HEK293 (cell line): ENCODE data around the gene MED10.

Experiments
- CTCF ChIA-PET: fragments of 350-600 bp; formaldehyde crosslinking; extraction: SDS; loops from one replicate; lab custom pipeline; 2021; ENCODE audit warnings: antibody characterized with exemption; lab: Yijun Ruan, JAX
- POLR2A ChIA-PET: fragments of 300-600 bp; formaldehyde crosslinking; extraction: SDS; loops from one replicate; lab custom pipeline; 2020; ENCODE audit warnings: antibody characterized with exemption, inconsistent platforms; lab: Yijun Ruan, JAX
- H3K27ac ChIP-seq: fragments of 200-500 bp; sonication (Bioruptor generic); 2 replicates; pipeline ENCODE4 v1.5.1; 2014; ENCODE audit warnings: low read depth, low read length, control low read depth, inconsistent platforms; ENCODE audit errors: extremely low read depth
- H3K36me3 ChIP-seq, 2 experiments: fragments of 200-500 bp in 1 of 2; sonication (Bioruptor generic) in 1 of 2; 1 replicate in 1 of 2; 2 replicates in 1 of 2; pipeline ENCODE4 v1.5.1; 2014 to 2017; ENCODE audit warnings: inconsistent platforms in 2 of 2, low read length in 2 of 2; ENCODE audit not compliant: control insufficient read depth in 2 of 2, insufficient read depth in 1 of 2
- H3K4me1 ChIP-seq: fragments of 200-500 bp; sonication (Bioruptor generic); 2 replicates; pipeline ENCODE4 v1.5.1; 2014; ENCODE audit warnings: mild to moderate bottlenecking, low read length, inconsistent platforms; ENCODE audit not compliant: control insufficient read depth, insufficient read depth
- H3K4me3 ChIP-seq: 2 replicates; pipeline ENCODE4 v1.5.1; 2011; ENCODE audit warnings: low read depth, mild to moderate bottlenecking, control low read depth, low read length, moderate library complexity
- H3K9me3 ChIP-seq: fragments of 200-500 bp; sonication (Bioruptor generic); 2 replicates; pipeline ENCODE4 v1.5.1; 2014; ENCODE audit warnings: low read depth, low read length, inconsistent platforms; ENCODE audit not compliant: control insufficient read depth, insufficient read depth
- BCL11B ChIP-seq: fragments of 450-650 bp; formaldehyde crosslinking; IDR thresholded peaks from 2 replicates; pipeline ENCODE4 v1.5.1; 2016; ENCODE audit warnings: low read depth, missing biosample characterization, missing genetic modification characterization
- GLIS1 ChIP-seq: fragments of 450-650 bp; formaldehyde crosslinking; IDR thresholded peaks from 2 replicates; pipeline ENCODE4 v1.5.1; 2016; ENCODE audit warnings: missing biosample characterization, missing genetic modification characterization
- KLF7 ChIP-seq: fragments of 450-650 bp; formaldehyde crosslinking; IDR thresholded peaks from 2 replicates; pipeline ENCODE4 v1.5.1; 2016; ENCODE audit warnings: missing biosample characterization, missing genetic modification characterization, borderline replicate concordance
- KLF8 ChIP-seq: fragments of 450-650 bp; formaldehyde crosslinking; IDR thresholded peaks from 2 replicates; pipeline ENCODE4 v1.5.1; 2016; ENCODE audit warnings: missing biosample characterization, missing genetic modification characterization
- SALL2 ChIP-seq: fragments of 450-650 bp; formaldehyde crosslinking; IDR thresholded peaks from 2 replicates; pipeline ENCODE4 v1.5.0; 2017; ENCODE audit warnings: missing biosample characterization, mild to moderate bottlenecking, missing genetic modification characterization, borderline replicate concordance
- SETDB1 ChIP-seq: IDR thresholded peaks from one replicate; pipeline ENCODE4 v1.6.1; 2017; ENCODE audit warnings: mild to moderate bottlenecking, low read length, moderate library complexity, mixed read lengths; ENCODE audit not compliant: insufficient read length
- SP2 ChIP-seq: fragments of 450-650 bp; formaldehyde crosslinking; IDR thresholded peaks from 2 replicates; pipeline ENCODE4 v1.5.1; 2016; ENCODE audit warnings: missing biosample characterization, missing genetic modification characterization
- ZBTB10 ChIP-seq: fragments of 450-650 bp; formaldehyde crosslinking; IDR thresholded peaks from 2 replicates; pipeline ENCODE4 v1.5.1; 2016; ENCODE audit warnings: missing biosample characterization, missing genetic modification characterization
- ZBTB20 ChIP-seq: fragments of 450-650 bp; formaldehyde crosslinking; IDR thresholded peaks from 2 replicates; pipeline ENCODE4 v1.5.1; 2016; ENCODE audit warnings: missing biosample characterization, missing genetic modification characterization
- ZBTB21 ChIP-seq: fragments of 450-650 bp; formaldehyde crosslinking; IDR thresholded peaks from 2 replicates; pipeline ENCODE4 v1.5.1; 2017; ENCODE audit warnings: missing biosample characterization, missing genetic modification characterization
- ZBTB26 ChIP-seq: fragments of 450-650 bp; formaldehyde crosslinking; optimal IDR thresholded peaks from 2 replicates; pipeline ENCODE3; 2016; ENCODE audit warnings: missing biosample characterization, mild to moderate bottlenecking, missing genetic modification characterization
- ZNF112 ChIP-seq: fragments of 450-650 bp; formaldehyde crosslinking; IDR thresholded peaks from 2 replicates; pipeline ENCODE4 v1.5.0; 2017; ENCODE audit warnings: missing biosample characterization, missing genetic modification characterization
- ZNF121 ChIP-seq: fragments of 450-650 bp; formaldehyde crosslinking; IDR thresholded peaks from 2 replicates; pipeline ENCODE4 v1.5.1; 2016; ENCODE audit warnings: missing biosample characterization, missing genetic modification characterization
- ZNF140 ChIP-seq: fragments of 450-650 bp; formaldehyde crosslinking; IDR thresholded peaks from 2 replicates; pipeline ENCODE4 v1.5.1; 2016; ENCODE audit warnings: missing biosample characterization, missing genetic modification characterization
- ZNF155 ChIP-seq: fragments of 450-650 bp; formaldehyde crosslinking; IDR thresholded peaks from 2 replicates; pipeline ENCODE4 v1.5.1; 2016; ENCODE audit warnings: missing biosample characterization, missing genetic modification characterization
- ZNF16 ChIP-seq: fragments of 450-650 bp; formaldehyde crosslinking; IDR thresholded peaks from 2 replicates; pipeline ENCODE4 v1.5.1; 2016; ENCODE audit warnings: low read depth, missing biosample characterization, missing genetic modification characterization
- ZNF211 ChIP-seq: fragments of 450-650 bp; formaldehyde crosslinking; IDR thresholded peaks from 2 replicates; pipeline ENCODE4 v1.5.1; 2016; ENCODE audit warnings: low read depth, missing biosample characterization, missing genetic modification characterization
- ZNF221 ChIP-seq: fragments of 450-650 bp; formaldehyde crosslinking; IDR thresholded peaks from 2 replicates; pipeline ENCODE4 v1.5.1; 2017; ENCODE audit warnings: missing biosample characterization, missing genetic modification characterization, borderline replicate concordance
- ZNF324 ChIP-seq: fragments of 450-650 bp; formaldehyde crosslinking; IDR thresholded peaks from 2 replicates; pipeline ENCODE4 v1.5.1; 2016; ENCODE audit warnings: missing biosample characterization, missing genetic modification characterization
- ZNF366 ChIP-seq: fragments of 450-650 bp; formaldehyde crosslinking; conservative IDR thresholded peaks from 2 replicates; pipeline ENCODE4 v1.5.1; 2016; ENCODE audit warnings: missing biosample characterization, missing genetic modification characterization
- ZNF416 ChIP-seq: fragments of 450-650 bp; formaldehyde crosslinking; IDR thresholded peaks from 2 replicates; pipeline ENCODE4 v1.5.1; 2016; ENCODE audit warnings: missing biosample characterization, missing genetic modification characterization
- ZNF514 ChIP-seq: fragments of 450-650 bp; formaldehyde crosslinking; IDR thresholded peaks from 2 replicates; pipeline ENCODE4 v1.5.1; 2016; ENCODE audit warnings: missing biosample characterization, missing genetic modification characterization
- ZNF544 ChIP-seq: fragments of 450-650 bp; formaldehyde crosslinking; IDR thresholded peaks from 2 replicates; pipeline ENCODE4 v1.5.0; 2017; ENCODE audit warnings: missing biosample characterization, missing genetic modification characterization
- ZNF600 ChIP-seq: fragments of 450-650 bp; formaldehyde crosslinking; IDR thresholded peaks from 2 replicates; pipeline ENCODE4 v1.5.1; 2016; ENCODE audit warnings: missing biosample characterization, missing genetic modification characterization
- ZNF626 ChIP-seq: fragments of 450-650 bp; sonication (Bioruptor Pico); formaldehyde crosslinking; IDR thresholded peaks from 2 replicates; pipeline ENCODE4 v1.5.1; 2018; ENCODE audit warnings: missing biosample characterization, missing genetic modification characterization, inconsistent platforms
- ZNF701 ChIP-seq: fragments of 450-650 bp; formaldehyde crosslinking; IDR thresholded peaks from 2 replicates; pipeline ENCODE4 v1.5.1; 2016; ENCODE audit warnings: missing biosample characterization, missing genetic modification characterization
- ZNF76 ChIP-seq: fragments of 450-650 bp; formaldehyde crosslinking; IDR thresholded peaks from 2 replicates; pipeline ENCODE4; 2016; ENCODE audit warnings: low read depth, missing biosample characterization, missing genetic modification characterization, borderline replicate concordance
- ZNF776 ChIP-seq: fragments of 450-650 bp; formaldehyde crosslinking; IDR thresholded peaks from 2 replicates; pipeline ENCODE4 v1.5.0; 2017; ENCODE audit warnings: missing biosample characterization, missing genetic modification characterization, borderline replicate concordance
- ZNF791 ChIP-seq: fragments of 450-650 bp; formaldehyde crosslinking; IDR thresholded peaks from 2 replicates; pipeline ENCODE4 v1.5.1; 2016; ENCODE audit warnings: missing biosample characterization, missing genetic modification characterization
- ZNF830 ChIP-seq: fragments of 450-650 bp; IDR thresholded peaks from 2 replicates; pipeline ENCODE4 v1.5.0; 2018; ENCODE audit warnings: missing biosample characterization, missing genetic modification characterization, low read depth, mild to moderate bottlenecking, moderate library complexity
- ZSCAN16 ChIP-seq: fragments of 450-650 bp; formaldehyde crosslinking; IDR thresholded peaks from 2 replicates; pipeline ENCODE4 v1.5.1; 2016; ENCODE audit warnings: missing biosample characterization, missing genetic modification characterization
- ZSCAN23 ChIP-seq: fragments of 450-650 bp; formaldehyde crosslinking; IDR thresholded peaks from 2 replicates; pipeline ENCODE4 v1.5.1; 2016; ENCODE audit warnings: missing biosample characterization, missing genetic modification characterization

Gene MED10

GRCh38 chr5:6376974-6377520 lies 1.3 kb downstream of the MED10 start:
- Histone ChIP-seq H3K27ac (no peak overlapping the region), H3K36me3 (peaks cover 49 to 52% of the 10 kb centered on the region in 2 experiments), H3K4me1 (peaks cover 6% of the 10 kb centered on the region; the same call in 1 of the 2 replicates), H3K4me3 (peak overlapping the region; percentile 97), H3K9me3 (no peaks in the 10 kb centered on the region)
- ChIA-PET POLR2A (no interaction called here), CTCF (interaction anchor here (0.5 to 0.8 kb wide), 2 partner anchors 58 to 370 kb away, joined by 3 to 5 read pairs; no protein-coding TSS in a partner anchor)
- TF ChIP-seq SALL2 (tag by site-specific recombination) (no peak), SP2 (no peak), ZBTB21 (no peak), ZNF776 (no peak), ZNF121 (tag by site-specific recombination) (no peak), BCL11B (no peak), ZNF366 (tag by site-specific recombination) (no peak), GLIS1 (tag by site-specific recombination) (no peak), ZNF16 (tag by site-specific recombination) (no peak), KLF8 (tag by site-specific recombination) (no peak), ZNF221 (tag by site-specific recombination) (no peak), KLF7 (tag by site-specific recombination) (no peak), ZNF324 (tag by site-specific recombination) (no peak), ZBTB20 (tag by site-specific recombination) (no peak), SETDB1 (no peak), ZSCAN23 (tag by site-specific recombination) (no peak), ZNF140 (tag by site-specific recombination) (no peak), ZSCAN16 (tag by site-specific recombination) (no peak), ZNF416 (tag by site-specific recombination) (no peak), ZNF544 (tag by site-specific recombination) (no peak)

GRCh38 chr5:6373081-6373846 lies 5.1 kb downstream of the MED10 start:
- CTCF ChIA-PET: no interaction called here
- peaks cover 6% of the 10 kb centered on the region; the same call in 1 of the 2 replicates for H3K4me1 ChIP-seq
- H3K4me3 ChIP-seq: no peak overlapping the region
- POLR2A ChIA-PET: interaction anchor here (1.3 kb wide), 1 partner anchor 9 kb away, joined by 3 read pairs; no protein-coding TSS in a partner anchor
- H3K36me3 ChIP-seq: peaks cover 65 to 89% of the 10 kb centered on the region in 2 experiments
- no peak overlapping the region for H3K27ac ChIP-seq
- no peaks in the 10 kb centered on the region for H3K9me3 ChIP-seq
- TF ChIP-seq ZNF324 (tag by site-specific recombination): no peak
- no peak for TF ChIP-seq ZNF221 (tag by site-specific recombination)
- no peak for TF ChIP-seq ZNF600 (tag by site-specific recombination)
- no peak for TF ChIP-seq ZNF626 (tag by site-specific recombination)
- no peak for TF ChIP-seq ZBTB10 (tag by site-specific recombination)
- TF ChIP-seq ZNF211 (tag by site-specific recombination): no peak
- TF ChIP-seq ZNF514 (tag by site-specific recombination): no peak
- no peak for TF ChIP-seq SP2
- no peak for TF ChIP-seq ZBTB26 (tag by site-specific recombination)
- no peak for TF ChIP-seq ZNF112
- no peak for TF ChIP-seq ZNF791
- no peak for TF ChIP-seq ZNF140 (tag by site-specific recombination)
- no peak for TF ChIP-seq ZNF155 (tag by site-specific recombination)
- no peak for TF ChIP-seq ZNF76
- no peak for TF ChIP-seq ZNF830 (tag by site-specific recombination)
- TF ChIP-seq ZNF701: no peak
